Measurements from ENCODE around the gene PHOSPHO1. TPM values are rescaled to one million over a fixed set of nuclear protein-coding genes. Genes with fewer than 3 reads are reported as not detected.

PHOSPHO1 gene
- total RNA-seq, 1 donor from 2014 or later: not detected

GRCh38 chr17:49252148-49252695 lies 21.6 kb upstream of the PHOSPHO1 start:
- Mint-ChIP-seq H3K27ac (ENCODE audit: unreplicated experiment) (no peak overlapping the region), H3K27me3 (ENCODE audit: unreplicated experiment) (peaks cover 3% of the 10 kb centered on the region), H3K36me3 (ENCODE audit: low read depth, unreplicated experiment) (no peaks in the 10 kb centered on the region), H3K9me3 (ENCODE audit: unreplicated experiment) (no peaks in the 10 kb centered on the region), H3K4me3 (ENCODE audit: unreplicated experiment) (no peak overlapping the region), H3K4me1 (ENCODE audit: unreplicated experiment) (no peaks in the 10 kb centered on the region)
- no peak for DNase-seq (ENCODE audit: low spot score)
- TF ChIP-seq, protein P1, sequence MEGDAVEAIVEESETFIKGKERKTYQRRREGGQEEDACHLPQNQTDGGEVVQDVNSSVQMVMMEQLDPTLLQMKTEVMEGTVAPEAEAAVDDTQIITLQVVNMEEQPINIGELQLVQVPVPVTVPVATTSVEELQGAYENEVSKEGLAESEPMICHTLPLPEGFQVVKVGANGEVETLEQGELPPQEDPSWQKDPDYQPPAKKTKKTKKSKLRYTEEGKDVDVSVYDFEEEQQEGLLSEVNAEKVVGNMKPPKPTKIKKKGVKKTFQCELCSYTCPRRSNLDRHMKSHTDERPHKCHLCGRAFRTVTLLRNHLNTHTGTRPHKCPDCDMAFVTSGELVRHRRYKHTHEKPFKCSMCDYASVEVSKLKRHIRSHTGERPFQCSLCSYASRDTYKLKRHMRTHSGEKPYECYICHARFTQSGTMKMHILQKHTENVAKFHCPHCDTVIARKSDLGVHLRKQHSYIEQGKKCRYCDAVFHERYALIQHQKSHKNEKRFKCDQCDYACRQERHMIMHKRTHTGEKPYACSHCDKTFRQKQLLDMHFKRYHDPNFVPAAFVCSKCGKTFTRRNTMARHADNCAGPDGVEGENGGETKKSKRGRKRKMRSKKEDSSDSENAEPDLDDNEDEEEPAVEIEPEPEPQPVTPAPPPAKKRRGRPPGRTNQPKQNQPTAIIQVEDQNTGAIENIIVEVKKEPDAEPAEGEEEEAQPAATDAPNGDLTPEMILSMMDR (IDR thresholded peaks at IDR 0.05; ENCODE audit: unreplicated experiment): no peak

- no peak for DNase-seq (ENCODE audit: low spot score)
- peaks cover 3% of the 10 kb centered on the region for H3K27me3 Mint-ChIP-seq (ENCODE audit: unreplicated experiment)
- H3K4me3 Mint-ChIP-seq (ENCODE audit: unreplicated experiment): no peak overlapping the region
- no peak overlapping the region for H3K27ac Mint-ChIP-seq (ENCODE audit: unreplicated experiment)
- H3K9me3 Mint-ChIP-seq (ENCODE audit: unreplicated experiment): no peaks in the 10 kb centered on the region
- H3K36me3 Mint-ChIP-seq (ENCODE audit: low read depth, unreplicated experiment): no peaks in the 10 kb centered on the region
- no peaks in the 10 kb centered on the region for H3K4me1 Mint-ChIP-seq (ENCODE audit: unreplicated experiment)
- TF ChIP-seq, protein P1 (IDR thresholded peaks at IDR 0.05; ENCODE audit: unreplicated experiment): no peak
Observed at GRCh38 chr17:49249890-49250522, 19.4 kb upstream of the PHOSPHO1 start.

- no peak overlapping the region for H3K27ac Mint-ChIP-seq (ENCODE audit: unreplicated experiment)
- no peaks in the 10 kb centered on the region for H3K36me3 Mint-ChIP-seq (ENCODE audit: low read depth, unreplicated experiment)
- H3K9me3 Mint-ChIP-seq (ENCODE audit: unreplicated experiment): no peaks in the 10 kb centered on the region
- TF ChIP-seq, protein P1 (IDR thresholded peaks at IDR 0.05; ENCODE audit: unreplicated experiment): no peak
- peaks cover 3% of the 10 kb centered on the region for H3K27me3 Mint-ChIP-seq (ENCODE audit: unreplicated experiment)
- no peak overlapping the region for H3K4me3 Mint-ChIP-seq (ENCODE audit: unreplicated experiment)
- H3K4me1 Mint-ChIP-seq (ENCODE audit: unreplicated experiment): no peaks in the 10 kb centered on the region
- no peak for DNase-seq (ENCODE audit: low spot score)
Observed at GRCh38 chr17:49249292-49249794, 18.8 kb upstream of the PHOSPHO1 start.

- Mint-ChIP-seq H3K27me3 (ENCODE audit: unreplicated experiment) (peaks cover 3% of the 10 kb centered on the region), H3K4me1 (ENCODE audit: unreplicated experiment) (no peaks in the 10 kb centered on the region), H3K9me3 (ENCODE audit: unreplicated experiment) (no peaks in the 10 kb centered on the region), H3K36me3 (ENCODE audit: low read depth, unreplicated experiment) (no peaks in the 10 kb centered on the region), H3K4me3 (ENCODE audit: unreplicated experiment) (no peak overlapping the region), H3K27ac (ENCODE audit: unreplicated experiment) (no peak overlapping the region)
- no peak for DNase-seq (ENCODE audit: low spot score)
- TF ChIP-seq, protein P1 (IDR thresholded peaks at IDR 0.05; ENCODE audit: unreplicated experiment): no peak
Observed at GRCh38 chr17:49247944-49248343, 17.4 kb upstream of the PHOSPHO1 start.

GRCh38 chr17:49244839-49245238 lies 14.3 kb upstream of the PHOSPHO1 start:
- Mint-ChIP-seq H3K4me1 (ENCODE audit: unreplicated experiment) (no peaks in the 10 kb centered on the region), H3K36me3 (ENCODE audit: low read depth, unreplicated experiment) (no peaks in the 10 kb centered on the region), H3K27ac (ENCODE audit: unreplicated experiment) (no peak overlapping the region), H3K9me3 (ENCODE audit: unreplicated experiment) (no peaks in the 10 kb centered on the region), H3K4me3 (ENCODE audit: unreplicated experiment) (no peak overlapping the region), H3K27me3 (ENCODE audit: unreplicated experiment) (no peaks in the 10 kb centered on the region)
- TF ChIP-seq, protein P1 (IDR thresholded peaks at IDR 0.05; ENCODE audit: unreplicated experiment): no peak
- no peak for DNase-seq (ENCODE audit: low spot score)

Data from endothelial cell (in vitro differentiated cells).